GM13977 (cell line): ENCODE measurements around the gene AKNA.

Experiments used
- DNase-seq: peaks from one replicate; pipeline ENCODE4 v3.0.0; 2012; ENCODE audit warnings: low spot score
- CTCF ChIP-seq: IDR thresholded peaks from 2 replicates; pipeline ENCODE4 v1.5.1; 2012; ENCODE audit warnings: mild to moderate bottlenecking, control low read depth; ENCODE audit not compliant: insufficient read depth; ENCODE audit errors: extremely low read depth, missing control alignments
- in situ Hi-C: fragments of 300-500 bp; cut with MboI; formaldehyde crosslinking; loops from one replicate; pipeline ENCODE4 v1.12.0; 2022; ENCODE audit warnings: low sequenced_read_pairs, low pct_unique_long_range_greater_than_20kb, mixed read lengths, inconsistent platforms; ENCODE audit not compliant: unreplicated experiment

The AKNA gene

GRCh38 chr9:114375386-114376175 is 12.2 kb downstream of the AKNA start:
- in situ Hi-C loops: no loop called here
- TF ChIP-seq CTCF: no peak
- DNase-seq: no peak

- TF ChIP-seq CTCF: no peak
- no peak for DNase-seq
- in situ Hi-C loops: no loop called here
Observed at GRCh38 chr9:114374936-114375335, 12.8 kb downstream of the AKNA start.

GRCh38 chr9:114373960-114374730 is 13.6 kb downstream of the AKNA start:
- in situ Hi-C loops: no loop called here
- no peak for DNase-seq
- no peak for TF ChIP-seq CTCF

GRCh38 chr9:114372921-114373448 is 14.8 kb downstream of the AKNA start:
- TF ChIP-seq CTCF: peak; percentile 25
- in situ Hi-C loops: no loop called here
- DNase-seq: peak; percentile 85

GRCh38 chr9:114371973-114372917 is 15.5 kb downstream of the AKNA start:
- DNase-seq: peak; percentile 62
- no peak for TF ChIP-seq CTCF
- in situ Hi-C loops: no loop called here
